Measurements from ENCODE around the gene ADAMTS15.

The ADAMTS15 gene

GRCh38 chr11:130424613-130425140, 23.8 kb upstream of the ADAMTS15 start:
- H3K4me3 ChIP-seq (ENCODE audit: low read depth, low read length): no peak overlapping the region
- no peak for TF ChIP-seq CTCF (IDR thresholded peaks at IDR 0.05; ENCODE audit: borderline replicate concordance, insufficient read depth, low read depth, low read length)

- H3K4me3 ChIP-seq (ENCODE audit: low read depth, low read length): no peak overlapping the region
- no peak for TF ChIP-seq CTCF (IDR thresholded peaks at IDR 0.05; ENCODE audit: borderline replicate concordance, insufficient read depth, low read depth, low read length)
Observed at GRCh38 chr11:130425156-130425555, 23.3 kb upstream of the ADAMTS15 start.

GRCh38 chr11:130426223-130426836, 22.1 kb upstream of the ADAMTS15 start:
- H3K4me3 ChIP-seq (ENCODE audit: low read depth, low read length): no peak overlapping the region
- TF ChIP-seq CTCF (IDR thresholded peaks at IDR 0.05; ENCODE audit: borderline replicate concordance, insufficient read depth, low read depth, low read length): no peak

GRCh38 chr11:130426837-130427341, 21.6 kb upstream of the ADAMTS15 start:
- no peak for TF ChIP-seq CTCF (IDR thresholded peaks at IDR 0.05; ENCODE audit: borderline replicate concordance, insufficient read depth, low read depth, low read length)
- no peak overlapping the region for H3K4me3 ChIP-seq (ENCODE audit: low read depth, low read length)

- no peak overlapping the region for H3K4me3 ChIP-seq (ENCODE audit: low read depth, low read length)
- TF ChIP-seq CTCF (IDR thresholded peaks at IDR 0.05; ENCODE audit: borderline replicate concordance, insufficient read depth, low read depth, low read length): no peak
Observed at GRCh38 chr11:130427581-130428315, 20.7 kb upstream of the ADAMTS15 start.

GRCh38 chr11:130428316-130429119, 19.9 kb upstream of the ADAMTS15 start, which contains the start of gene ADAMTS8:
ADAMTS8 (minus strand) TSS chr11:130428609; CDS start chr11:130428286, 323 bp downstream.
- no peak for TF ChIP-seq CTCF (IDR thresholded peaks at IDR 0.05; ENCODE audit: borderline replicate concordance, insufficient read depth, low read depth, low read length)
- no peak within 1 kb of the TSS for H3K4me3 ChIP-seq (ENCODE audit: low read depth, low read length)
